SK-N-SH (cell line): ENCODE measurements around the gene SCN7A.

ENCODE experiments used
- CTCF ChIP-seq: fragments of 200-600 bp; sonication (generic); IDR thresholded peaks from 2 replicates; pipeline ENCODE4 v1.6.1; 2017; ENCODE audit warnings: antibody characterized with exemption, mild to moderate bottlenecking, moderate library complexity
- RXRA ChIP-seq: IDR thresholded peaks from 2 replicates; pipeline ENCODE4 v1.4.0; 2012; ENCODE audit warnings: low read depth, mild to moderate bottlenecking, borderline replicate concordance

- TF ChIP-seq CTCF = no peak
- TF ChIP-seq RXRA = no peak
These were observed 42.6 kb downstream of the SCN7A start for GRCh38 chr2:166451468-166451867.
